Spleen (tissue), 11 donors: ENCODE results near the gene NUDT14. TPM values are rescaled to one million over a fixed set of nuclear protein-coding genes. Genes with fewer than 3 reads are reported as not detected.

Source experiments
- DNase-seq: peaks from one replicate; pipeline ENCODE4 v3.0.0-alpha.2; 2020
- H3K27ac ChIP-seq, 8 donors: fragments of 200-600 bp; sonication (generic) in 7 of 8; 1 replicate in 4 of 8; 2 replicates in 4 of 8; pipeline versions ENCODE4 v1.5.0 to v1.8.0; 2016 to 2021; ENCODE audit warnings: inconsistent platforms in 4 of 8, mild to moderate bottlenecking in 4 of 8, moderate library complexity in 1 of 8
- H3K27me3 ChIP-seq, 7 donors: fragments of 200-600 bp; sonication (generic) in 6 of 7; replicated peaks in 1 of 7; 1 replicate in 4 of 7; 2 replicates in 3 of 7; pipeline versions ENCODE4 v1.5.0 to v1.8.0; 2016 to 2021; ENCODE audit warnings: inconsistent platforms in 3 of 7, mild to moderate bottlenecking in 1 of 7
- H3K36me3 ChIP-seq, 6 donors: fragments of 200-600 bp; sonication (generic) in 5 of 6; 1 replicate in 4 of 6; 2 replicates in 2 of 6; pipeline versions ENCODE4 v1.5.0 to v1.8.0; 2016 to 2021; ENCODE audit warnings: inconsistent platforms in 2 of 6
- H3K4me1 ChIP-seq, 6 donors: fragments of 200-600 bp; sonication (generic) in 5 of 6; 1 replicate in 3 of 6; 2 replicates in 3 of 6; pipeline versions ENCODE4 v1.5.0 to v1.8.0; 2016 to 2021; ENCODE audit warnings: inconsistent platforms in 3 of 6
- H3K4me3 ChIP-seq, 8 donors: fragments of 200-600 bp; sonication (generic) in 7 of 8; 1 replicate in 4 of 8; 2 replicates in 4 of 8; pipeline versions ENCODE4 v1.5.0 to v1.8.0; 2016 to 2021; ENCODE audit warnings: inconsistent platforms in 4 of 8, mild to moderate bottlenecking in 4 of 8, moderate library complexity in 2 of 8
- H3K9me3 ChIP-seq, 8 donors: fragments of 200-600 bp; sonication (generic) in 7 of 8; 1 replicate in 4 of 8; 2 replicates in 4 of 8; pipeline versions ENCODE4 v1.5.0 to v1.8.0; 2016 to 2021; ENCODE audit warnings: inconsistent platforms in 4 of 8
- POLR2A ChIP-seq, 3 donors: fragments of 450-650 bp; IDR thresholded peaks; one replicate each; pipeline ENCODE4 v1.5.1; 2017; ENCODE audit warnings: antibody characterized with exemption in 3 of 3, mild to moderate bottlenecking in 1 of 3
- POLR2AphosphoS5 ChIP-seq, 3 donors: sonication (generic); formaldehyde crosslinking; IDR thresholded peaks; one replicate each; pipeline ENCODE4 v1.5.1; 2017; ENCODE audit warnings: antibody characterized with exemption in 3 of 3
- WGBS, 5 donors: extraction: QIAGEN DNeasy Blood & Tissue Kit in 3 of 5; methylation state at CpG; one replicate each; pipeline versions ENCODE4 v1.1.5 to v1.1.7; 2013 to 2018; 5-methylcytosine and 5-hydroxymethylcytosine counted together
- intact Hi-C: fragments of 100-400 bp; cut with DNase I; formaldehyde crosslinking; loops from one replicate; pipeline ENCODE4 v1.15.0; 2023; ENCODE audit warnings: low total_unique reads
- polyA plus RNA-seq, 3 donors: library from polyadenylated mRNA; stranded (reverse); fragments of 200-250 nt; gene quantifications; one replicate each; pipeline ENCODE4 v1.2.1, GENCODE V29; 2013
- total RNA-seq, 7 donors: library from RNA; depleted of rRNA in 3 of 7; stranded (reverse); fragments of >200 nt in 3 of 7; fragmentation: NEBNext Ultra II Directional in 4 of 7; extraction: Animal tissue kit (Norgen Biotek cat#: 25700) in 4 of 7; gene quantifications; one replicate each; pipeline versions ENCODE4 v1.1.0 to v1.2.1, GENCODE V29; 2016 to 2021
- TF ChIP-seq, protein P1 (sequence below), 11 experiments: fragments of 200-600 bp in 7 of 11; fragments of 450-650 bp in 4 of 11; sonication (generic) in 4 of 11; IDR thresholded peaks in 8 of 11; conservative IDR thresholded peaks in 3 of 11; 1 replicate in 7 of 11; 2 replicates in 4 of 11; pipeline versions ENCODE4 v1.4.0 to v1.8.0; 2016 to 2021; ENCODE audit warnings: antibody characterized with exemption in 11 of 11, inconsistent platforms in 4 of 11, mild to moderate bottlenecking in 1 of 11
- donor health status: healthy with polysubstance abuse.
- donor health status: DM: no; HTN: no; CAD: no; lungs with moderate emphysema.
- donor health status: DM: no; HTN: no; CAD: no.
- donor health status: Bipolar disorder and iron deficiency.
- donor health status: healthy.
- donor health status: DM: no; HTN: no; CAD: no.
- donor health status: DM: yes; HTN: yes; CAD: no.

NUDT14 gene
- total and polyA plus RNA-seq, 10 donors: 10.1 to 31.1 (median 21.5) TPM

DNA sequence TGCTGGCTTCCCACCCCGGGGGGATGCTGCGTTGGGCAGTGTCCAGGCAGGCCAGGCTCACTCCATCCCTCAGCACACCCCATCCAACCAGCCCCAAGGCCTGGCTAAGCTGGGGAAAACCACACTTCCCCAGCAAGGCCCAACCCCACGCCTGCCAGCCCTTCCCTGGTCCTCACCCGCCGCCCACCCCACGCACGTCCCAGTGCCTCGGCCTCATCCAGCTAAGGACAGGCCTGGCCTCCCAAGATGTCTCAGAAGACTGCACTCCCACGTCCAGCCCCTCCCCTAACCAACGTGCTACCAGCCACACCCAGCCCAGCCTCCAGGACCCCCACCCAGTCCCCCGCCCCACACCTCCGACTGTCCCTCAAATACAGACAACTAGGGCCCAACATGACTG, 22.3 kb downstream of the NUDT14 start:
- DNase-seq: no peak
- intact Hi-C loops: no loop called here
- H3K27ac ChIP-seq: no peak overlapping the region

DNA sequence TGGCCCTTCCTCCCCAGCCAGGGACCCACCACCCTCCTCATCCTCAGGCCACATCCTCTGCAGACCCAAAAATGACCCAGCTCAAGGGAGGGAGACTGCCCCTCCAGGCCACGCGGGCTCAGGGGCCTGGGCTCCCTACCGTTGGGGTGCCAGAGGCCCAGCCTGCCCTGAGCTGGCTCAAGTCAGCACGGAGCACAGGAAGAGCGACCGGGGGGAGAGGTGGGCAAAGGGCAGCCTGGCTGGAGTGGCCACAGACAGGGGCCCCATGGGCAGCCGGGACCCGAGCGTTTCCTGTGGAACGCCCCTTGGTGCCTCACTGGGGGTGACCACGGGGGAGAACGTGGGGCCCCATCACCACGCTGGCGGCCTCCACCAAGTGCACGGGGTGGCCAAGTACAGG, 23.2 kb downstream of the NUDT14 start:
- 71 to 90% (median 87%) methylated on average over 6 to 15 of the region's 15 CpGs for WGBS, 5 donors
- Histone ChIP-seq H3K36me3 (no peaks in the 10 kb centered on the region), H3K9me3 (no peaks in the 10 kb centered on the region), H3K4me3 (no peak overlapping the region), H3K4me1 (peaks cover 0 to 18% (median 4%) of the 10 kb centered on the region in 6 donors), H3K27me3 (peaks cover 0 to 15% (median 0%) of the 10 kb centered on the region in 7 donors), H3K27ac (no peak overlapping the region)
- TF ChIP-seq POLR2A (IDR thresholded peaks at IDR 0.05) (no peak), POLR2AphosphoS5 (IDR thresholded peaks at IDR 0.05) (no peak)
- TF ChIP-seq, protein P1, sequence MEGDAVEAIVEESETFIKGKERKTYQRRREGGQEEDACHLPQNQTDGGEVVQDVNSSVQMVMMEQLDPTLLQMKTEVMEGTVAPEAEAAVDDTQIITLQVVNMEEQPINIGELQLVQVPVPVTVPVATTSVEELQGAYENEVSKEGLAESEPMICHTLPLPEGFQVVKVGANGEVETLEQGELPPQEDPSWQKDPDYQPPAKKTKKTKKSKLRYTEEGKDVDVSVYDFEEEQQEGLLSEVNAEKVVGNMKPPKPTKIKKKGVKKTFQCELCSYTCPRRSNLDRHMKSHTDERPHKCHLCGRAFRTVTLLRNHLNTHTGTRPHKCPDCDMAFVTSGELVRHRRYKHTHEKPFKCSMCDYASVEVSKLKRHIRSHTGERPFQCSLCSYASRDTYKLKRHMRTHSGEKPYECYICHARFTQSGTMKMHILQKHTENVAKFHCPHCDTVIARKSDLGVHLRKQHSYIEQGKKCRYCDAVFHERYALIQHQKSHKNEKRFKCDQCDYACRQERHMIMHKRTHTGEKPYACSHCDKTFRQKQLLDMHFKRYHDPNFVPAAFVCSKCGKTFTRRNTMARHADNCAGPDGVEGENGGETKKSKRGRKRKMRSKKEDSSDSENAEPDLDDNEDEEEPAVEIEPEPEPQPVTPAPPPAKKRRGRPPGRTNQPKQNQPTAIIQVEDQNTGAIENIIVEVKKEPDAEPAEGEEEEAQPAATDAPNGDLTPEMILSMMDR (IDR thresholded peaks at IDR 0.05 in 8 of 11, conservative IDR thresholded peaks at IDR 0.05 in 3 of 11): no peak
- no peak for DNase-seq
- intact Hi-C loops: no loop called here

More for the DNA sequence above, 22.3 kb downstream of the NUDT14 start:
- Histone ChIP-seq H3K36me3 (no peaks in the 10 kb centered on the region), H3K27me3 (peaks cover 0 to 15% (median 0%) of the 10 kb centered on the region in 7 donors), H3K4me1 (peaks cover 0 to 9% (median 0%) of the 10 kb centered on the region in 6 donors), H3K9me3 (no peaks in the 10 kb centered on the region), H3K4me3 (no peak overlapping the region)
- 72 to 86% (median 80%) methylated on average over 9 to 12 of the region's 12 CpGs for WGBS, 5 donors
- TF ChIP-seq, protein P1 (IDR thresholded peaks at IDR 0.05 in 8 of 11, conservative IDR thresholded peaks at IDR 0.05 in 3 of 11): no peak
- no peak for TF ChIP-seq POLR2A (IDR thresholded peaks at IDR 0.05)
- TF ChIP-seq POLR2AphosphoS5 (IDR thresholded peaks at IDR 0.05): no peak

DNA sequence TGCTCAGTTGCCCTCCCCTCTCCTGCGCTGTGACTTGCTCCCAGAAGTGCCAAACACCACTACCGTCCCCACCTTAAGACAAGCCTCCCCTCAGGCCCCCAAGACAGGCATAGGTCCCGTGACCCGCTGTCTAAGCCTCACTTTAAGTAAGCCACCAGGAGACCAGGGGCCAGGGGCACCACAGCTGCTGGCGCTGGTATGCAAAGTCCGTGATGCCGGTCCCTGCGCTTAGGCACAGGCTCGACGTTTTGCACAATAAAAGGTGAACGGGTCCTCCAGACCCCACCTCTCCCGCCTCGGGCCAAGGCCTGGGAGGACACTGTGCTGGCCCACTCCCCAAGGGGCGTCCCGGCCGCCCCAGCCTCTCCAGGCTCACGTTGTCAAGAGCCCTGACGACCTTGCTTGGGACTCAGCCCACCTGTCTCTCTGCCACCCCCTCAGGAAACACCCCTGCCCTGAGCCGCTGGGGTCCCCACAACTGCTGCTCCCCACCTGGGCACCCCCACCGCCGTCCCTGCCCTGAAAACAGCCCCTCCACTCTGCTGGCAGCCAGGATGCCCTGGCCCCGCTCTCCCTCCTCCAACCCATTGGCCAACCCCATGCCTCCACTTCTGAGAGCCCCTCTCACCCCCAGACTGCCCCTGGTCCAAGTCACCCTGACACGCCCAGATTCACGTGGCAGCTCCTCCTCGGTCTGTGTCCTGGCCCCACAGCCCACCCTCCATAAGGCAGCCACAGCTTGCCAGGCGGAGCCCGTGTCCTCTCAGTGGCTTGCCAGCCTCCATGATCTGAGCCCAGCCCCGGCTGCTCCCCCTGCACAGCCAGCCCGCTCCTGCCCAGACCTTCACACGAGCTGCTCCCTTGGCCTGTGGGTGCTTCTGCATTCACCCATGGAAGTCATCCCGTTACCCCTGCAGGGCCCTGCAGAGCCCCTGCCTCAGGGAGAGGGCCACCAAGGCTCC, 24.4 kb downstream of the NUDT14 start:
- TF ChIP-seq POLR2A (IDR thresholded peaks at IDR 0.05): no peak
- TF ChIP-seq POLR2AphosphoS5 (IDR thresholded peaks at IDR 0.05): no peak
- TF ChIP-seq, protein P1 (IDR thresholded peaks at IDR 0.05 in 8 of 11, conservative IDR thresholded peaks at IDR 0.05 in 3 of 11): no peak
- no peaks in the 10 kb centered on the region for H3K36me3 ChIP-seq
- no peak for DNase-seq
- H3K27ac ChIP-seq: no peak overlapping the region
- intact Hi-C loops: no loop called here
- peaks cover 0 to 15% (median 0%) of the 10 kb centered on the region in 7 donors for H3K27me3 ChIP-seq
- H3K4me1 ChIP-seq: peaks cover 0 to 28% (median 11%) of the 10 kb centered on the region in 6 donors
- WGBS, 5 donors: 83 to 89% (median 85%) methylated on average over 17 to 31 of the region's 31 CpGs
- no peaks in the 10 kb centered on the region for H3K9me3 ChIP-seq
- no peak overlapping the region for H3K4me3 ChIP-seq
